Peyer's patch (tissue), 4 donors: ENCODE results near the gene GOLGA6L25. TPM values are rescaled to one million over a fixed set of nuclear protein-coding genes. Genes with fewer than 3 reads are reported as not detected.

Source experiments
- small RNA-seq, 2 donors: library from RNA; depleted of rRNA; stranded (forward); fragments of <200 nt; gene quantifications; one replicate each; pipeline ENCODE3, GENCODE V24; 2016
- total RNA-seq, 4 donors: library from RNA; depleted of rRNA; stranded (reverse); fragments of >200 nt; gene quantifications; one replicate each; pipeline ENCODE4 v1.1.0, GENCODE V29; 2016

Gene GOLGA6L25
- total RNA-seq, 4 donors from 2014 or later = not detected

Small RNA genes within 50 kb of the gene (small RNA-seq; reads per million reads assigned to genes)
- gene AC138749.2 (0 reads per million in 2 donors), gene RF00017 (0 reads per million in 2 donors)

Other genes with a start within 250 kb of the GOLGA6L25 start
- gene HERC2, start 231.4 kb upstream of the GOLGA6L25 start, total RNA-seq = 100 to 1,000 TPM in 2 of 4 donors, 10 to 100 TPM in 2; 54.6 to 112 (median 100) TPM
- not detected for gene GOLGA6L24, start 195.5 kb upstream of the GOLGA6L25 start, total RNA-seq
- gene GOLGA8F, start 174.9 kb upstream of the GOLGA6L25 start, total RNA-seq = not detected
- gene GOLGA8G, start 20.6 kb upstream of the GOLGA6L25 start, total RNA-seq = not detected
- gene GOLGA8M, start 158.9 kb downstream of the GOLGA6L25 start, total RNA-seq = 1 to 10 TPM in 2 of 4 donors, not detected in 2; 2.7 to 3.9 TPM